GM15510 (cell line): Measurements from ENCODE around the gene HGD.

Experiments used
- POLR2A ChIP-seq: IDR thresholded peaks from 3 replicates; pipeline ENCODE4 v1.6.1; 2011; ENCODE audit warnings: borderline replicate concordance; ENCODE audit not compliant: insufficient read length; ENCODE audit errors: extremely low read depth

The HGD gene

DNA sequence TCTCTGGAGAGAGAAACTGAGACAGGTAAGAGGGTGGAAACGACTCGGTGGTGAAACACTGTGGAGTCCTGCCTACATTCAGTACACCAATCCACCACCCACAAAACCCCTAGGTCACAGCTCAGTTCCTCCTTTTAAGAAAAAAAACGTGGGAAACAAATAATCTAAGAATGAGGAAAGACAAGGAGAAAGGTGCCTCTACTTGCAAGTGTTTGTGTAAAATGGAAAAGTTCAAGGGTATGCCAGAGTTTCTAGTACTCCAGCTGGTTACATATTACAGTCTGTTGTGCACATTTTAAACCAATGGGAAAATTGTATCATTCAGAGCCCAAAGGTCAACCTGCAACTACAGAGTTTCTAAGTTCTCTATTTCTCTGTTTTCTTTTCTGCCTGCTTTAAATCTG lies 32.2 kb downstream of the HGD start:
- no peak for TF ChIP-seq POLR2A

GRCh38 chr3:120648290-120648689 lies 33.7 kb downstream of the HGD start:
- TF ChIP-seq POLR2A: no peak

- TF ChIP-seq POLR2A: no peak
These were observed 35.1 kb downstream of the HGD start for GRCh38 chr3:120646771-120647432.

DNA sequence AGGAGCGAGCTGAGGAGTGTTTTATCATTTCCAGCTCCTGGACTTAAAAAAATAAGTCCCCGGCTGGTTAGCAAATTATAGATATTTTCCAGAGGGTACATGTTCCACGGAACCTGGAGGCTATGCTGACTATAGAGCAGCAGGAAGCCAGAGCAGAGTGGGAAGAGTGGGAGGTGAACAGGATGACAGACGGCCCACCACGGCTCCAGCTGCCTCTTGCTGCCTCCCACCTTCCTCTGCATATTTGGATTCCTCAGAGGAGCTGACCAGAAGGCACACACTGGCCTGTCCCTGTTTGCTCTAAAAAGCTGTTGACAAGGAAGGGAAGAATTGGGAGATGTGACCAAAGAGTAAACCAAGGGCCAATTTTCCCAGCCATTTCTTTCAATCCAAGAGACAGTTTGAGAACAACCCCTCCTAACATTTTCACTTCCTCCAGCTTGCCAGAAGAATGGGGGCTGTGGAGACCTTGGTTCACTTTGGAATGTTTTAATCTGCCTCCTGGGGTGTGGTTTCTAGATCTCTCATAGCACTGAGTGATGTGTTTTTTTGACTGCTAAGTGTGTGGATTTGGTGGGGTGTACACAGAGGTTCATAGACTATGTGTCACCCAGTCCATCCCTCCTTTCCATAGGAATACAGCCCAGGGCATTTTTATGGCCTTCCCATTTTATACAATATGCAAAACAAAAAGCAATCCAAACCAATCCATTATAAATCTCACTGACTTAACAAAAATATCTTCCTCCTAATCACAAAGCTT lies 36.8 kb downstream of the HGD start:
- TF ChIP-seq POLR2A: no peak

DNA sequence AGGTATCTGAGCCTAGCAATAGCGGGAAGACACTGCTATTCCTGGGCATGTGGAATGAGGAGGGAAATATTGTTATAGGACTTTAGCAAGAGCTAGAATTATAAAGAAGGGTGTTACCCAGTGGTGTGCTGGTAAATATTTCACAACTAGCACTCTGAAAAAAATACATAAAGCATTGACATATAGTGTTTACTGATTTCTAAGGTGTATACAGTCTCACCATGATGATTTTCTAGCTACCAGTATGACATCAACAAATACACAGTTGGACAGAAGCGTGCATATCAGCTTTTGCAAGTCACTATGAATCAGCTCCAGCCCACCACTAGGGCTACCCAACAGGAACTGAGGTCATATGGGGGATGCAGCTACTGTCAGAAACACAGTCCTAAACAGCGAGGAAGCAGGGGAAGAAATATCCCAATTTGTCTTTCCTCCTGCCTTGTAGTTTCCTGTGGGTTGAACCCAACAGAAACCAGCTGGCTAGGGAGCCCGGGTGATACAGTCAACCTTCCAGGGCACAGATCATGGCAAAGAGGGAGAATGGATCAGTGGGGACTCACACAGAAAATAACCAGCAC lies 39.6 kb downstream of the HGD start:
- no peak for TF ChIP-seq POLR2A

DNA sequence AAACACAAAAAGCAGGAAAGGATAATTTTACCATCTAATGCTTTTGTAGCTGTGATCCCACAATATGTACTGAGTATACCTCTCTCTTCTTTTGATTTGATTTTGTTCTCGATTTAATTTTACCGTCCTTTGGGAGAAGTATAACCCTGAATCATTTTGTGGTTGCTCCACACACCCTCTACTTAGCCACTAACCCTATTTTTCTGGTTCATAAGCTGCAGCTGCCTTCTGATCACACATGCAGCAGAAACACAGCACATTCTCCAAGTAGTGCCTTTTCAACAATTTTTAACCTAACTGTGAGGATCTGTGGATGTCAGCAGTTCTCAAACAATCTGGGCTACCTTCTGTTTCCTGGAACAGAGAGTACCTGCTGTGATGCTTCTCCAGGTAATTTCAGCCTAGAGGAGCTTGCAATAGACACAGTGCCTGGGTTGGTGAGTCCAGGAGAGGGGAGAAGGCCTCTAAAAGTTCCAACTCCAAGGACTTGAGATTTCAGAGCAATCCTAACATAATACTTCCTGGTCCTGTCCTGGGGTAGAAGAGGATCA lies 40.3 kb downstream of the HGD start:
- no peak for TF ChIP-seq POLR2A

DNA sequence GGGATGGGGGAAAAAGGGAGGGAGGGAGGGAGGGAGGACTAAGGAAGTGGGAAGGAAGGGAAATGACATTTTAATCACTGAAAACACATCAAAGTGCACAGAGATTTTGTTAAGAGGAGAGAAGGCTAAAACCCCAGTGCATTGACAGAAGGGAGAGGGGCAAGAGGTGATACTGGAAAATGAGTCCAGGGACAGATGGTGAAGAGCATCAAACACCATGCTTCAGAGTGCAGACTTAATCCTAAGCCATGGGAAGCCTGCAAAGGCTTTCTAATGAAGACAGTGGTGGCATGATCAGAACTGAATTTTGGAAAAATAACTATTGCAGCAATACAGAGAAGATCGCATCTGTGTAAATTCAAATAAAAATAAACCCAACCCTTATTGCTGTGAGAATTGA lies 41.8 kb downstream of the HGD start:
- TF ChIP-seq POLR2A: no peak

DNA sequence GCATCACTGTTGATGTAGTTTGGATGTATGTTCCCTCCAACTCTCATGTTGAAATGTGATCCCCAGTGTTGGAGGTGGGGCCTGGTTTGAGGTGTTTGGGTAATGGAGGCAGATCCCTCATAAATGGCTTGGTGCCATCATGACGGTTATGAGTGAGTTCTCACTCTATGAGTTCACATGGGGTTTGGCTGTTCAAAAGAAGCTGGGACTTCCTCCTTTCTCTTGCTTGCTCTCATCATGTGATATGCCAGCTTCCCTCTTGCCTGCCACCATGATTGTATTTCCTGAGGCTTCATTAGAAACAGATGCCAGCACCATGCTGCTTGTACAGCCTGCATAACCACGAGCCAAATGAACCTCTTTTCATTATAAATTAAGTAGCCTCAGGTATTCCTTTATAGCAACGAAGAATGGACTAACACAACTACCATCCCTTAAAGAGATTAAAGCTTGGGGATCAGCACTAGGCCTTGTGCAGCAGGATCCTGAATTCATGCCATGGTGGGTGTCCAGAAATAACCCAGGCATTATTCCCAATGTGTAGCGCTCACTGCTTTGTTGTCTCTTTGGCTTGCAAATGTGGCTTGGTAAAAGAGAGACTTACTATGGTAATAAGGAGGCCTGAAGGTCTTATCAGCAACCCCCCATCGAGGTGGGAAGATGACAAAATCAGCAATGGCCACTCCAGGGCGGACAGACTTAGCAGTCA lies 44.0 kb downstream of the HGD start:
- TF ChIP-seq POLR2A: no peak

DNA sequence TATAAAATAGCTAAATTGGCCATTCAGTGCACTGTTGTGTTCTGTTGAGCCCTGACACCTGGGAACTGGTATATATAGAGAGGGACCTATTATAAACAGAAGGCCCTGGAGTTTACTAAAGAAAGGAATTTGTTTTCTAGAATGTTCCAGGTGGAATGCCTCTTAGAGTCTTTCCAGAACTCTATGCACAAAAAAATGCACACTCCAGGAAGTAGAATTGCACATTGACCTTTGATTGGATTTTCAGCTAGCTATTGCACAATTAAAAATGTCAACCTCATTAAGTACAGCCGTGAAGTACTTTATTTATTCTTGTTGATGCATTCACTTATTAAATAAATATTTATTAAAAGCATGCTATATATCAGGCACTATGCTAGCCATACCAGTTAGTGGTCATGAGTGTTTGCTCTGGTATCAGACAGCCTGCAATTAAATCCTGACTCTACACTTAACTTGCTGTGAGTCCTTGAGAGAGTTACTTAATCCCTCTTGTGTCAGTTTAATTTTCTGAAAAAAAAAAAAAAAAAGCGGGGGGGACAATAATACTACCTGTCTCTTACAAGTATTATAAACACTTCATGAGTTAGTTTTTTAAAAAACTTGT lies 45.1 kb downstream of the HGD start:
- TF ChIP-seq POLR2A: no peak

DNA sequence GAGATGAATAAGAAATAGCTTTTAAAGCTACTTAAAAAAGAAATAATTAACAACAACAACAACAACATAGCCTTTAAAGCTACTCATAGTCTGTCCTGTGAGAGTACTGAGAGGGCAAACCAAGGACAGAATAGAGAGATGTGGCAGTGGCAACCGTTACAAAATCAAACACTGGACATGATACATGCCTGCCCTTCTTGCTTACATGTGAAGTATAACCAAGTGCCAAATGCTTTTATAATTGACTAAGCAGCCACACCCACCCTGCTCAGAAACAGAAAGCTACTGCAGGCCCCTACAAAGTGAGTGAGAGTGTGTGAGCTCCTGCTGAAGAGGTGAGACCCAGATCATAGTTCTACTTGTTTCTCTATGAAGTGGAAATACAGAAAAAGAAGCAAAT lies 47.5 kb downstream of the HGD start:
- TF ChIP-seq POLR2A: no peak

- TF ChIP-seq POLR2A: no peak
These were observed 56.9 kb downstream of the HGD start for GRCh38 chr3:120625159-120625586.

DNA sequence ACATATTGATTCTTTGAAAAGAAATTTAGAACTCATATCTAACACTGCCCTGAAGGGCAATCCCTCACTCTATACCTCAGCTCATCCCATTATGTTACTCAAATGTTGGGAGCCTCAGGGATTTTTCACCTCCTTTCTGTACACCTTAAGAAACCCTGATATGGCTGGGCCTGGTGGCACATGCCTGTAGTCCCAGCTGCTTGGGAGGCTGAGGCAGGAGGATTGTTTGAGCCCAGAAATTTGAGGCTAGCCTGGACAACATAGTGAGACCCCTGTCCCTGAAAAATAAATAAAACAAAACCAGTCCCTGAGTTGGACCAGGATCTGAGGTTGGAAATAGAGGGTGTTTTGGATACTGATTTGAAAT lies 58.3 kb downstream of the HGD start:
- TF ChIP-seq POLR2A: no peak

GRCh38 chr3:120622870-120623726 lies 58.9 kb downstream of the HGD start:
- TF ChIP-seq POLR2A: no peak

- no peak for TF ChIP-seq POLR2A
These were observed 59.6 kb downstream of the HGD start for GRCh38 chr3:120622457-120622856.

GRCh38 chr3:120615847-120616609 lies 66.0 kb downstream of the HGD start:
- TF ChIP-seq POLR2A: no peak
